AG04450 (cell line): ENCODE measurements around the gene TRPC6. TPM values are rescaled to one million over a fixed set of nuclear protein-coding genes. Genes with fewer than 3 reads are reported as not detected.
A peak's percentile ranks its signal among the peaks of the same experiment; 100 is the strongest.

Experiments used
- CTCF ChIA-PET: fragments of 300-600, 350-600 bp; formaldehyde crosslinking; extraction: SDS; loops from one replicate; lab custom pipeline; 2022; ENCODE audit warnings: antibody characterized with exemption, inconsistent platforms; lab: Charles Lee
- POLR2A ChIA-PET: fragments of 350-600 bp; formaldehyde crosslinking; extraction: SDS; loops from one replicate; lab custom pipeline; 2021; ENCODE audit warnings: antibody characterized with exemption, inconsistent platforms; lab: Yijun Ruan, JAX
- DNase-seq: peaks from one replicate; pipeline ENCODE4 v3.0.0-alpha.2; 2011; ENCODE audit warnings: low read depth, low spot score
- H3K27ac ChIP-seq: one replicate; pipeline ENCODE4 v1.5.1; 2012; ENCODE audit warnings: low read depth, low read length, control low read depth
- H3K27me3 ChIP-seq: one replicate; pipeline ENCODE4 v1.6.0; 2012; ENCODE audit warnings: low read length; ENCODE audit not compliant: control insufficient read depth, insufficient read depth
- H3K4me3 ChIP-seq: 2 replicates; pipeline ENCODE4 v1.5.1; 2011; ENCODE audit warnings: mild to moderate bottlenecking, low read depth, low read length, control low read depth
- H3K9me3 ChIP-seq: 2 replicates; pipeline ENCODE4 v1.5.1; 2012; ENCODE audit warnings: low read length; ENCODE audit not compliant: control insufficient read depth, insufficient read depth
- CTCF ChIP-seq: IDR thresholded peaks from 2 replicates; pipeline ENCODE4 v1.5.1; 2011; ENCODE audit warnings: low read depth, low read length, control low read depth, inconsistent platforms
- polyA plus RNA-seq: library from polyadenylated mRNA; depleted of rRNA; stranded (reverse); fragments of >200 nt; gene quantifications from 2 replicates; pipeline ENCODE4 v1.2.3, GENCODE V29; 2011
- small RNA-seq: library from RNA; depleted of rRNA; stranded (forward); fragments of <200 nt; gene quantifications from one replicate; pipeline ENCODE3, GENCODE V24; 2012; ENCODE audit warnings: low read depth; ENCODE audit not compliant: insufficient read length

Gene TRPC6
- polyA plus RNA-seq, 1 experiment: 5.6 TPM

GRCh38 chr11:101428918-101429317, 154.9 kb downstream of the TRPC6 start:
- Histone ChIP-seq H3K27ac (no peak overlapping the region), H3K4me3 (no peak overlapping the region), H3K9me3 (peaks cover 3% of the 10 kb centered on the region; the same call in 1 of the 2 replicates), H3K27me3 (no peaks in the 10 kb centered on the region)
- DNase-seq: no peak
- CTCF ChIA-PET: interaction anchor here (0.8 to 4.1 kb wide), 12 partner anchors 9 to 1238 kb away, joined by 3 to 32 read pairs (median 4); no protein-coding TSS in a partner anchor
- peak; percentile 67 for TF ChIP-seq CTCF
- POLR2A ChIA-PET: no interaction called here

GRCh38 chr11:101407324-101407723, 176.5 kb downstream of the TRPC6 start:
- CTCF ChIA-PET: interaction anchor here (1.2 kb wide), 1 partner anchor 17 kb away, joined by 3 read pairs; no protein-coding TSS in a partner anchor
- H3K27ac ChIP-seq: no peak overlapping the region
- H3K27me3 ChIP-seq: no peaks in the 10 kb centered on the region
- no peaks in the 10 kb centered on the region for H3K9me3 ChIP-seq
- TF ChIP-seq CTCF: no peak
- POLR2A ChIA-PET: no interaction called here
- no peak overlapping the region for H3K4me3 ChIP-seq
- DNase-seq: no peak

Small RNAs within 50 kb of the gene (small RNA-seq; reads per million reads assigned to genes)
- gene MIR3920: not detected
